T follicular helper cell (primary cell): Measurements from ENCODE around the gene EXOC6B.

ENCODE experiments used
- DNase-seq: peaks from one replicate; pipeline ENCODE4 v3.0.0-alpha.2; 2020; ENCODE audit warnings: low read depth

The EXOC6B gene

GRCh38 chr2:72134997-72135800 is 690.6 kb downstream of the EXOC6B start:
- DNase-seq = no peak

DNA sequence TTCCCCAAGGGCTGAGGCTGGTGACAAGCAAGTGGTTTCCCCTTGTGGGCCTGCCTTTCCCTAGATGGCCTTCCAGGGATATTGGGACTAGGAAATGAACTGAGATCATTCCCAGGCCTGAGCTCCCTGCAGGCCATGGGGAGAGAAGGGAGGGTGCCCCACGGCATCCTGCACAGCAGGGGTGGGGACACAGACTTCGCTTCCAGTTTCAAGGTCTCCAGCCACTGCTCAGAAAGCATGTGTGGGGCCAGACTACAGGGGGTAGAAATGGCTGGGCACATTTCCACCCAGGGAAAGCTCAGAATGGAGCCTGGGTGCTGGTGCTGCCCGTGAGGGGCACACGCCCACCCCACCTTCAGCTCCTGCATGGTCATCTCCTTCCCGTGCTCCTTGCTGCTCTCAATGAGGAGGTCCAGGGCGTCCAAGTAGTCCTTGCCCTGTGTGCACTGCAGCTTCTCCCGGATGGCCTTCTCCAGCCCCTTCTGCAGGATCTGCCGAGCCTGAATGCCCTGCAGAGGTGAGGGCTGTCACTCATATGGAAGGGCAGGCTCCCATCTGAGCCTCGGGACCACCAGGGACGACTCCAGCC is 691.3 kb downstream of the EXOC6B start:
- DNase-seq = no peak

GRCh38 chr2:72133721-72134407 is 692.0 kb downstream of the EXOC6B start:
- no peak for DNase-seq

GRCh38 chr2:72132981-72133720 is 692.7 kb downstream of the EXOC6B start:
- DNase-seq = no peak

GRCh38 chr2:72131916-72132841 is 693.7 kb downstream of the EXOC6B start:
- no peak for DNase-seq

DNA sequence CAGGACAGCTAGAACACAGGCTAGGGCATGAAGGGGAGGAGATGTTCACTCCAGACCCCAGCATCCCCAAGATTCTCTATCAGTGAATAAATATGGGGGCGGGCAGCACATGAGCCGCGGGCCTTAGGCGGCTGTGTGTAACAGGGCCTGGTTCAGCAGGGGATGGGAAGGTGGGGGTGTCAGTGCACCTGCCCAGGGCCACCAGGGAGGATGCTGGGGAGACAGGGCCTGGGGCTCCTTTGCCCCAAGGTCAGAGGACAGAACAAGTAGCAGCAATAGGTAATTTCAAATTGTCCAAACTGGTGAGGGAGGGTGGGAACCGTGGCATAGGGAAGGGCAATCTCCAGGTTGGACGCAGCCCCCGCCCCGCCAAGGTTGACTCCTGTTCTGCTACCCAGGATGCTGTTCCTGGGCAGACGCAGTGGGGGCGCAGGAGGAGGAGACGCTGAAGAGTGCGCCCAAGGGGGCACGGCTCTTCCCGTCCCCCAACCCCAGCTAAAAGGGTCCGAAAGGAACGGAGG is 694.4 kb downstream of the EXOC6B start:
- no peak for DNase-seq

DNA sequence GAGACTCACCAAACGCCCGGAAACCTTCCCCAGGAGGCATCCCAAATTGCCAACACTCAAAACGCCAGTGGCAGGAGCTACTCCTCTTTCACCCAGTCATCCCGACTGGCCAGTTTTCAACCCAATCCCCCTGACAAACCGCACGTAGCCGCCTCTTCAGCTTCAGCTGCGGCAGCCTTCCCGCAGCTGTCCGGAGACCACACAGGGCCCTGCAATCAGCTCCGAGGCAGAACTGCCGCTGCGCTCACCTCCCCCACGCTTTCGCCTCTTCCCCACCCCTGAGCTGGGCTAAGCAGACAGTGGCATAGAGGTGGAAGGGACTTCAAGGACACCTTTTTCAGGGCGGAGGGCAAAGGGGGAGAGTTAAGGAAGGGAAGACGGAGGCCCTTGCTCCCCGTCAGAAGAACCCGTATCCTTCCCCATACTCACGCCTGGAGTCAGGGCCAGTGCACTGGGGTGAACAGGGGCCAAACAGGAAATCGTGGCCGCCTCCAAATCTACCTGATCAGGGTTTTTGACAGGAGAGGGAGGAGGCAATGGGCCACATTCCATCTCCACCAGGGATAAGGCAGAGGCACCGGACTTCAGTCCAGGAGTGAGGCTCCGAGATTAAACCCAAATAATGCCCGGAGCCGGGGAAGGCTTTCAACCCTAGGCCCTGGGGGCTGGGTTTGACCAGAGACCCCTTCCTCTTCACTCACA is 695.0 kb downstream of the EXOC6B start:
- DNase-seq = no peak

DNA sequence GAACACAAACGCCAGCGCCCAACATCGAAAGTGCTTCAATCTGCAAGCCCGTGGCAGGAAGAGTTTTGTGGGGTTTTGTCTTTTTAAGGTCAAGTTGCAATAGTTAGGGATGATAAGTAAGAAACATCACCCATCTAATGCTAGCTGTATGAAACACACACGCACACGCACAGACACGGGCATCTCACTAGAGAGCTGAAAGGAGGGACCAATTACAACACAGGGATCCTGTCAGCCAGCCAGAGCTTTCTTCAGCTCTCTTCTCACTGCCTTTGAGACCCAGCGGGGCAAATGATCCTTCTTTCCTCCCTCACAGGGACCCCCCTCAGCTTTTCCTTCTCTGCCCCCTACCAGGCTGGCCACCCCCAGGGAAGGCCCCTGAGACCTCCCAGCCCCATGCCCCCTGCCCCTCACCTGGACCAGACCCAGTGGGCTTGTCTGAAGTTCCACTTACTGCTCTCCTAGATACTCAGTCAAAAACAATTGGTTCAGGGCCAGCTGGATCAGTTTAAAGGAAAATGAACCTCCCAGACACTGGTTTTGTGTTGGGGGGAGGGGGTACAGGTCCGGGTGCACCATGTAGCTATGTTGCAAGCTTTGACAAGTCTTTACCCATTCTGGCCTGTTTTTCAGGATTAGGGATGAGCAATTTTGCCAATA is 696.0 kb downstream of the EXOC6B start:
- no peak for DNase-seq

DNA sequence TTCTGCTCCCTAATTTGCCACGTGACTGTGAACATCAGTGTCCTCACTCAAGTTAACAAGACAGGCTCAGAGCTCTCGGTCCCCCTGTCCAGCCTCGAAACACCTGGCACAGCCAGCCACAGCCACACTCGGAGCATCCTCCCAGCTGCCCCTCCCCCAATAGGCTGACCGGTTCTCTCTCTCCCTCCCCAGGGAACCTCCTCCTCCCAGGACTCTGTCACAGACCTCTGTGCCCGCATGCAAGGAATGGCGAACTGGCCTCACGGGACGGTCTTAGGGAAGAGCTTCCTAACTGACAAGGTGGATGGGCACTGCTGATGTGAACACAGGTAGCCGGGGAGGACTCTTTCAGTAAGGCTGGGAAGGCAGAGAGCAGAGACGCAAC is 697.0 kb downstream of the EXOC6B start:
- no peak for DNase-seq

- DNase-seq = no peak
Observed at GRCh38 chr2:72128059-72128842, 697.6 kb downstream of the EXOC6B start.

DNA sequence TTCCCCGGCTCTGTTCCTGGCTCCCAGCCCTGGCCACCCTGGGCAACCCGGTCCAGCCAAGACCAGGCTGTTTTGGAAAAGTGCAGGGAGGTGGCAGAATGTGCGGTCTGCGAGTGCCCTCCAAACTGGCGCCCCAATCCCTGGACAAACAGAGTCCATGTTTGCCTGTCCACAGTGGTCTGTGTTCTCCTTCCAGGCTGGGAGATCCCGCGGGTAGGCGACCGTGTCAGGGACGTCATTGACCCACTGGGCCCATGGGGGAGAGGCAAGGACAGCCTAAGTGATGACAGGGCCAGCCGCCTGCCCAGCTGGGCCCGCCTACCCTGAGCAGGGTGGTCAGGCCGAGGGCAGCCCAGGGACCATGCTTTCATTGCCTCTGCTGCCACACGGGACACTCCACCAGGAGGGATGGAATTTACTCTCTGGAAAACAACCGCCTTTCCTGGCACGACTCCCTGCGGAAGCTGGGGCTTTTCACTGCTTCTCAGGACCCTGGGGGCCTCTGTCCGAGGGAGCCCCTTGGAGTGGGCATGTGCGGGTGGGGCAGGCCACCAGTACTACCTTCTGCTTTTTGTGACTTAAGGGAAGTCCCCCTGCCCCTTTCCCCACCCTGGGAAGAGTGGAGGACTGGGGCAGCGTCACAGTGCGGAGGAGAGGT is 698.3 kb downstream of the EXOC6B start:
- DNase-seq = no peak

GRCh38 chr2:72126186-72127100 is 699.4 kb downstream of the EXOC6B start:
- DNase-seq = no peak
